Fibroblast of skin of right quadriceps (primary cell): Measurements from ENCODE around the gene DIS3L2.
"Not testable (repeated sequence)": the region's sequence is repeated elsewhere in the genome, so short reads cannot be mapped to it uniquely, and the experiment has no call there.

Experiments
- DNase-seq: peaks from one replicate; pipeline ENCODE4 v3.0.0-alpha.2; 2013

The DIS3L2 gene

GRCh38 chr2:232018181-232018580, 56.7 kb downstream of the DIS3L2 start:
- no peak for DNase-seq

DNA sequence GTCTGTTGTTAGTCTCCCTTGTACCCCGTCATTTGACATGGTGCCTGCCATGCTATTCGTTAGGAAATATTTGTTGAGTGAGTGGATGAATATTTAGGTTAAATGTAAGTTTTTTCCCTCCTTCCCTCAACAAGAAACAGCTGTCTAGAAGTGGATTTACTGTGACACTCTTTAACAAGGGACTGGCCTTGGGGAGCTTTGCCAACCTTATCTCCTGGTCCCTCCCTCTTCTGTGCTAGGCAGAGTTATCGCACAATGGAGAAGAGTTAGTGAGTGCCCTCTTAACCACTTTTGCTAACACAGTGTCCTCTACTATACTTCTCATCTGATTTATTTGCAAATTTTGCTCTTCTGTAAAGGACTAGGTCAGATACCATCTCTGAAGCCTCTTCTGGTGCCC, 61.2 kb downstream of the DIS3L2 start:
- DNase-seq = peak; percentile 8

DNA sequence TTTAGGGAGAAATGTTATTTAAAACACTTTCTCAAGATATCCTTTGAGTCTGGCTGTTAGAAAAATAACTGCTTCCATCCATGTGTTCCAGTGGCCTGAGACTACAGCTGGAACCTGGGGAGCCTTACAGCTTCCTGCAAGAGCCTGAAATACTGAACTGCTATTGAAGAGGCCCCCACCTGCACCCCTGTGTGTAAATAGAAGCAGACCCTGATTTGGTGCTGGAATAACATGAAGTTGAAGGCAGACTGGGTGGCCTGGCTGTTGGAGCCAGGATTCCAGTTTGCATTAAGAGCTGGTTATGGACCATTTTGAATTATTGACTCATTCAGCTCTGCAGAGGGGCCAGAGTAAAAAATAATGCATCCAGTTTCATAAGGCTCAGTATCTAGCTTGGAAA, 61.9 kb downstream of the DIS3L2 start:
- no peak for DNase-seq

DNA sequence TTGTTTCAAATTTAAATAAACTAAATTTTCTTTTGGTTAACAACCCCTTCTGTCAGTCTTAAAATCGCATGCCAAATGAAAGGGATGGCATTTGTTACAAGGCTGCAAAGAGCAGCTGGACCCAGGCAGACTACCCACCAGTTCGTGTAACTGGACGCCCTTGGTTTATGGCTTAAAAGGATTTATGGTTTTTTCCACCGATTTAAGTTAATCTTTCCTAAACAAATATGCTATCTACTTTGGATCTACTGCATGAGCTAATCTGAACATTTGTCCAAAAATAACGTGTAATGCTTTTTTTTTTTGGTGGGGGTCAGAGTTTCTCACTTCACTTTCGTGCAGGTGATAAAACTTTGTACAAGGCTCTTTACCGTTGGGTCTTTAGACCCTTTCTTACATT, 62.9 kb downstream of the DIS3L2 start:
- DNase-seq = no peak

DNA sequence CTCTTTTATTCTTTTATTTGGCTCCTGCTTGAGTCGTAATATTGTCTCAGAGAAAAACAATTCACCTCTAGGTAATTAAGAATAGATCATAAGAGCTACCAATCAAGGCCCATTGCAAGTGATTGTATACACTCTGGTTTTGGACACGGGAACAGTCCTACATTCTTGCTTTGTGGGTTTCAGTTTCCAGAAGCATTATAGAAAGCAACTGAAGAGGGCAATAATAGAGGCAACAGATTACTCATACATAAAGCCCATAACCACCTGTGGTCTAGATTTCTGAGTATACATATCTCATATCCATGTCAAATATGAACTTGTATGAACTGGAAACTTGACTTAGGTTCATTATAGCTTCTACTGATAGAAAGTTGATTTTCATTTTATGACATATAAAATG, 65.4 kb downstream of the DIS3L2 start:
- no peak for DNase-seq

- no peak for DNase-seq
Measured at GRCh38 chr2:232027530-232027929, 66.0 kb downstream of the DIS3L2 start.

DNA sequence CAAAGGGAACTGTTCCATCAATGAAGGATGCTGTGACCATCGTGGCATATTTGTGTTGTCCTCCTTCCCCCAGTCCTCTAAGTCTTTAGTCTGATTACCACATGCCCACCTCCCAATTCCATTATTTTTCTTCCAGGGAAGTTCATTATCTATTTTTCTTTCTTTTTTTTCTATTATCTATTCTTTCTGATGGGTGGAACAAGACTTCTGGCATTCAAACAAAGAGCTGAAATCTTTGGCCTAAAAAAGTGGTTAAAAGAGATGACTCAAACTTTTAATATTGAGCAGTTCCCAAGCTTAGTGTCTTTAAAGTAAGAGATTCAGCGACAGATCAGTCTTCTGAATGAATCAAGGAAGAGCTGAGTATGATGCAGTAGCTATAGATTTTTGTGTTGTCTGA, 66.6 kb downstream of the DIS3L2 start:
- no peak for DNase-seq

GRCh38 chr2:232028631-232029030, 67.1 kb downstream of the DIS3L2 start:
- peak; percentile 17 for DNase-seq

GRCh38 chr2:232029346-232029745, 67.8 kb downstream of the DIS3L2 start:
- DNase-seq = no peak

GRCh38 chr2:232030229-232030628, 68.7 kb downstream of the DIS3L2 start:
- DNase-seq = no peak

DNA sequence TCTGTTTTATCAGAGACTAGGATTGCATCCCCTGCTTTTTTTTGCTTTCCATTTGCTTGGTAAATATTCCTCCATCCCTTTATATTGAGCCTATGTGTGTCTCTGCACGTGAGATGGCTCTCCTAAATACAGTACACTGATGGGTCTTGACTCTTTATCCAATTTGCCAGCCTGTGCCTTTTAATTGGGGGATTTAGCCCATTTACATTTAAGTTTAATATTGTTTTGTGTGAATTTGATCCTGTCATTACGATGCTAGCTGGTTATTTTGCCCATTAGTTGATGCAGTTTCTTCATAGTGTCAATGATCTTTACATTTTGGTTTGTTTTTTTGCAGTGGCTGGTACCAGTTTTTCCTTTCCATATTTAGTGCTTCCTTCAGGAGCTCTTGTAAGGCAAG, 73.8 kb downstream of the DIS3L2 start:
- DNase-seq = not testable (repeated sequence)

GRCh38 chr2:232036876-232037275, 75.4 kb downstream of the DIS3L2 start:
- DNase-seq = not testable (repeated sequence)

GRCh38 chr2:232038251-232038880, 76.9 kb downstream of the DIS3L2 start:
- DNase-seq = no peak

DNA sequence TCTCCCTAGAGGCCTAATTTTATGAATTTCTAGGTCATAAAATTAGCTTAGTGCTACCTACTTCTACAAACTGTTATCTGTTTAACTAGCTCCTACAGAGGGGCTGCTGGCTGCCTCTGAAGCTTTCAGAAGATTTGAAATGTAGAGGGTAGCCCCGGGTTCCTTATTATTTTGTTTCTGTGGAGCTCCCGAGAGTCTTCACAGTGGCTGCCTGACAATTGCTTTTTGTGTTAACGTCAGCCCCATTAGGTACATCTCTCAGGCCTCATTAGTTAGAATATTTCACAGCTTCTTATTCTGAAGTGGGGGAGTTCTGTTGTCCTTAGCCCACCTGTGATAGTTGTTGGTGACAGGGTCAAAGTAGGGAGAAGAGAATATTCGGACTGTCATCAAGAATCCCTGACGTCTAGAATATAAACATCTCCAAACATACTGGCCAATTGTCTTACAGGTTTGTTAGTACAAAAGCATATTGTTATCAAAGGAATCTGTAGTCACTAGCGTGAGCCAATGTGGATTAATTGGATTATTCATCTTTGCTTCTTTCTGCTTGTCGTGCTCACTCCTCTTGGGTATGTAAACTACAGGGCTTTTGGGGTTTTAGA, 77.5 kb downstream of the DIS3L2 start:
- DNase-seq = no peak

DNA sequence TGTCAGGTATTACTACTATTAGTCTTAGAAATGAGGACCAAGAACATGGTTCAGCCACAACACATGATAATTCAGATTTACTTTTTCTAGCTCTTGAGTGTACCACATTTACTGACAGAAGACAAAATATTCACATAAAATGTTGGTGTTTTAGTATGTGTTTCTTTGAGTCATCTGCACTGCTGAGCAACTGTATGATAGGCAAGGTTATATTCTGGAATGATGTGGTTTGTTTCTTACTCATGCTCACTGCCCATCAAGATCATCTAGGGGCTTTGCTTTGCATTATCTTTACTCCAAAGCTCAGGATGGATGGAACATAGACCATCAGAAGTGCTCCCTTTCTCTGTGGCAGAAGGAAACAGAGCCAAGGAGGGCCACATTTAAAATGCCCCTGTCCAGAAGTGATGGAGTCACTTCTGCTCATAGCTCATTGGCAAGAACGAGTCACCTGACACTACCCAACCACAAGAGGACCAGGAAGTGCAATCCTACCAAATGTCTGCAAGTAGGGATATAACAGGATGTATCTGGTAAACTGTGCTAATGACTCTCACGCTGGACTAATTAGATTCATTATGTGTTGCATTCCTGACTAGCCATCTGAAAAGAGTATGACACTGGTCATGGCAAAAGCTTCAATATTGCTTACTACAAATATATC, 81.5 kb downstream of the DIS3L2 start:
- peak; percentile 30 for DNase-seq

- DNase-seq = no peak
Measured at GRCh38 chr2:232043966-232044365, 82.5 kb downstream of the DIS3L2 start.

DNA sequence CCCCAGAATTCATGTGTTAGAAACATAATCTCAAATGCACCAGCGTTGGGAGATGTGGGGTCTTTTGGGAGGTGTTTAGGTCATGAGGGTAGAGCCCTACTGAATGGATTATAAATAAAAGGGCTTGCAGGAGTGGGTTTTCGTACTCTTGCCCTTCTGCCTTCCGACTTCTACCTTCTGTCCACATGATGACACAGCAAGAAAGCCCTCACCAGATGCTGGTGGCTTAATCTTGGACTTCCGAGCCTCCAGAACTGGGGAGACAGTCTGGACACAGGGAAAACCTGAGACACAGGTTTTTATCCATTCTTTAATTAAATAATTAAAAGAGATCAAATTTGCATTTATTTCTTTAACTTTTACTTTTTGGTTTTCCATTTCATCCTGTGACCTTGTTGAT, 87.8 kb downstream of the DIS3L2 start:
- DNase-seq = no peak

GRCh38 chr2:232052591-232052990, 91.1 kb downstream of the DIS3L2 start:
- DNase-seq = no peak

- DNase-seq = no peak
Measured at GRCh38 chr2:232053777-232054176, 92.3 kb downstream of the DIS3L2 start.

DNA sequence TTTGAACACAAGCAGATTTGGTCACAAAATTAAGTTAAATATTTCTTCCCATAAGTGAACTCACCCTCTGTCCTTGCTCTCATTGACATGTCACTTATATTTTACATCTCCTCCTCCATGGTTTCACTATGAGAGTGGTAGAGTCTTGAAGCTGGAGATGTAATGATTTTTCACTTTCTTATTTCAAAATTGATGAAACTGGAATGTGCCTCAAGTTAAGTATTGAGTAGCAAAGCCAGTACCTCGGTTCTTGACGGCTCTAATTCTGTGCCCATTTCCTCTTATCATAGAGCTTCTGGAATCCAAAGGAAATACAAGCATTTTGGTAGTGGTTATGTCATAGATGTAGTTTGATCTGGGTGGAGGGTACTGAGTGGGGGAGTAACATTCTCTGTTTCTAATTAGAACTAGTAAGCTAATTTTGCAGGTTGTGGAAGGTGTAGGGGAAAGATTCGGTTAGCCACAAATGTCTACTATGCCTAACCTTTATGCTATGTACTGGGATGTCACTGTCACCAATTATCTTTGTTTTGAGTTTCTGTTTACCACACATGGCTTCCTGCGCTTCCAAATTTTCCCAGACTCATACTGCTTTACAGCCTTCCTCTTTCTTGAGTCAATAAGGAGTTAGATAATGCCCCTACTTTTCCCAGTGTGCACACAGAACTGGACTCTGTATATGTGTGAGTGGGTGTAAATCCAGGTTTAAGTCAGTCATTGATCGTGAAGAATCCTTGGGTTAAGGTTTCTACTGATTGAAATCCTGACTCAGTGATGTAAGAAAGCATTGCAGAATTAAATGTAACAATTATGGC, 96.8 kb downstream of the DIS3L2 start:
- DNase-seq = no peak

DNA sequence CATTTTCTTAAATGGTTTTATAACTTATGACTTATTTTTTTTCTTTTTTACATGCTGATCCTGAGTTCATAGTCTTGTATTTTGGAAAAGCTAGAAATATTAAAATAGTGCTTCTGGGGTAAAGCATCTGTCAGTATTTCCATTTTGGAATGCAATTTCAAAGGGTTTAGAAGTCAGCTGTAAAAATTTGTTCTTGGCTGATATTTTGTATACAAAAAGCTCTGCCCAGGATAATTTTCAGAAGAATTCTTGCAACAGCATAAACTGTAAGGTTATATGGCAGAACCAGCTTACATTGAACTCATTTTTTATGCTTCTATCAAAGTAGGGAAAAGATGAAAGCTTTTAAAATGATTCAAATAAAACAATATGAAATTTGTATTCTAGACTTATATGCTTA, 97.4 kb downstream of the DIS3L2 start:
- DNase-seq = no peak

DNA sequence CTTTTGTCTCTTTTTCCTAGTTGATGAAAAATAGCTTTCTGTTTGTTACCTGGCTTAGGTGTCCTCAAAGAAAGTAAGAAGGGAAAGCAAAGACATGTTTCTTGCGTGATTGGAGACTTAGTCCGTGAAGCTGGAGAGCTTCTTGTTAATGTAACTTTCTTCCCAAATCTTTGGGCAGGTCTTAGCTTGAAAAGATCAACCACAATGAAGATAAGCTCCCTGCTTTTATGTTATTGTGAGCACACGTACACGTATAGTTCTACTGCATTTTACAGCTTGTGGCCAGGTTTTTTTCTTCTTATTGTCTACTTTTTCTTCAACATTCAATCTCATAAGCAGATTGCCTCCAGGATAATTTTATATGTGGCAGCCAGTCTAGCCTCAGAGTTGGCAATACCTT, 99.8 kb downstream of the DIS3L2 start:
- no peak for DNase-seq

DNA sequence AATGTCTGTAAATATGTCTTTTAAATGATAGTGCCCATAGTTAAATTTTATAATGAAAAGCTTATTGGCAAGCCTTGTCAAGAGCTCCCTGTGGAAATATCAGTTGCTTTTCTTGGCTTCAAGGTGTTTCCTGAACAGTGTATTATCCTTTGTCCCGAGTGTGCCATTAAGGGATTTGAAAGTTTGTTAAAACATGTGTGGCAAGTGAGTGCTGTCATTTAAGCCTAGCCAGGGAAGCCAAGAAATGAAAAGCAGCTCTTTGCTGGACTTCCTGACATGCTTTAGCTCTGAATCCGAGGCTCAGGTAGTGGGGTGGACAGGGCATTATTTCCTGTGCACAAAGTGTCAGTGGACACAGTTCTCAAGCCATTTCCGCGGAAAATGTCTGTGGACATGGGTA, 111.5 kb downstream of the DIS3L2 start:
- DNase-seq = no peak

- no peak for DNase-seq
Measured at GRCh38 chr2:232073699-232074098, 112.2 kb downstream of the DIS3L2 start.
